Hematopoietic multipotent progenitor cell treated with erythropoietin and hydrocortisone succinate and interleukin-3 and kit ligand, for 17 days (in vitro differentiated cells): ENCODE data around the gene LRRC45.

Experiments used
- DNase-seq: peaks from one replicate; pipeline ENCODE4 v3.0.0-alpha.2; 2015; ENCODE audit warnings: low spot score

The LRRC45 gene

GRCh38 chr17:82053130-82053529 is 30.0 kb downstream of the LRRC45 start:
- DNase-seq, result no peak

- no peak for DNase-seq
These were observed 30.6 kb downstream of the LRRC45 start for GRCh38 chr17:82053556-82054263.

- DNase-seq, result no peak
These were observed 31.4 kb downstream of the LRRC45 start for GRCh38 chr17:82054351-82055022.

GRCh38 chr17:82055023-82055964 is 32.2 kb downstream of the LRRC45 start:
- DNase-seq, result no peak

- no peak for DNase-seq
These were observed 33.0 kb downstream of the LRRC45 start for GRCh38 chr17:82055965-82056728.

- no peak for DNase-seq
These were observed 33.9 kb downstream of the LRRC45 start for GRCh38 chr17:82056729-82057621.

- DNase-seq, result no peak
These were observed 35.2 kb downstream of the LRRC45 start for GRCh38 chr17:82058230-82058854.

GRCh38 chr17:82058855-82059249 is 35.7 kb downstream of the LRRC45 start:
- DNase-seq, result no peak

GRCh38 chr17:82059272-82060000 is 36.3 kb downstream of the LRRC45 start:
- DNase-seq, result no peak

GRCh38 chr17:82060001-82060380 is 36.9 kb downstream of the LRRC45 start:
- no peak for DNase-seq

- no peak for DNase-seq
These were observed 37.5 kb downstream of the LRRC45 start for GRCh38 chr17:82060614-82061013.

GRCh38 chr17:82061047-82061925 is 38.2 kb downstream of the LRRC45 start:
- no peak for DNase-seq

- DNase-seq, result no peak
These were observed 39.2 kb downstream of the LRRC45 start for GRCh38 chr17:82062076-82062983.

- DNase-seq, result no peak
These were observed 39.9 kb downstream of the LRRC45 start for GRCh38 chr17:82062984-82063368.

GRCh38 chr17:82063424-82064415 is 40.6 kb downstream of the LRRC45 start:
- no peak for DNase-seq

- no peak for DNase-seq
These were observed 41.5 kb downstream of the LRRC45 start for GRCh38 chr17:82064433-82065192.
